GM19397 (cell line): ENCODE measurements around the gene ZNF574.

ENCODE experiments used
- ATAC-seq: cut with Tn5 transposase; IDR thresholded peaks from one replicate; pipeline ENCODE4 v1.9.1; 2021; ENCODE audit warnings: mild to moderate bottlenecking, moderate library complexity; ENCODE audit not compliant: unreplicated experiment

The ZNF574 gene

DNA sequence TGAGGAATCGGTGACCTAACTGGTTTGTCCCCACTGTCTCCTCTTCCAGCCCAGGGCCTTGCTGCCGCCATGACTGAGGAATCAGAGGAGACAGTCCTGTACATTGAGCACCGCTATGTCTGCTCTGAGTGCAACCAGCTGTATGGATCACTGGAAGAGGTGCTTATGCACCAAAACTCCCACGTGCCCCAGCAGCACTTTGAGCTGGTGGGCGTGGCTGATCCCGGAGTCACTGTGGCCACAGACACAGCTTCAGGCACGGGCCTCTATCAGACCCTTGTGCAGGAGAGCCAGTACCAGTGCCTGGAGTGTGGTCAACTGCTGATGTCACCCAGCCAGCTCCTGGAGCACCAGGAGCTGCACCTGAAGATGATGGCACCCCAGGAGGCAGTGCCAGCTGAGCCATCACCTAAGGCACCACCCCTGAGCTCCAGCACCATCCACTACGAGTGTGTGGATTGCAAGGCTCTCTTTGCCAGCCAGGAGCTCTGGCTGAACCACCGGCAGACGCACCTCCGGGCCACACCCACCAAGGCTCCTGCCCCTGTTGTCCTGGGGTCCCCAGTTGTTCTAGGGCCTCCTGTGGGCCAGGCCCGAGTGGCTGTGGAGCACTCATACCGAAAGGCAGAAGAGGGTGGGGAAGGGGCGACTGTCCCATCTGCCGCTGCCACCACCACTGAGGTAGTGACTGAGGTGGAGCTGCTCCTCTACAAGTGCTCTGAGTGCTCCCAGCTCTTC is 2.7 kb downstream of the ZNF574 start:
- ATAC-seq = no peak

DNA sequence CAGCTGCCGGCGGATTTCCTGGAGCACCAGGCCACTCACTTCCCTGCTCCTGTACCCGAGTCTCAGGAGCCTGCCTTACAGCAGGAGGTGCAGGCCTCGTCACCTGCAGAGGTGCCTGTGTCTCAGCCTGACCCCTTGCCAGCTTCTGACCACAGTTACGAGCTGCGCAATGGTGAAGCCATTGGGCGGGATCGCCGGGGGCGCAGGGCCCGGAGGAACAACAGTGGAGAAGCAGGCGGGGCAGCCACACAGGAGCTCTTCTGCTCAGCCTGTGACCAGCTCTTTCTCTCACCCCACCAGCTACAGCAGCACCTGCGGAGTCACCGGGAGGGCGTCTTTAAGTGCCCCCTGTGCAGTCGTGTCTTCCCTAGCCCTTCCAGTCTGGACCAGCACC is 3.3 kb downstream of the ZNF574 start:
- ATAC-seq = no peak

DNA sequence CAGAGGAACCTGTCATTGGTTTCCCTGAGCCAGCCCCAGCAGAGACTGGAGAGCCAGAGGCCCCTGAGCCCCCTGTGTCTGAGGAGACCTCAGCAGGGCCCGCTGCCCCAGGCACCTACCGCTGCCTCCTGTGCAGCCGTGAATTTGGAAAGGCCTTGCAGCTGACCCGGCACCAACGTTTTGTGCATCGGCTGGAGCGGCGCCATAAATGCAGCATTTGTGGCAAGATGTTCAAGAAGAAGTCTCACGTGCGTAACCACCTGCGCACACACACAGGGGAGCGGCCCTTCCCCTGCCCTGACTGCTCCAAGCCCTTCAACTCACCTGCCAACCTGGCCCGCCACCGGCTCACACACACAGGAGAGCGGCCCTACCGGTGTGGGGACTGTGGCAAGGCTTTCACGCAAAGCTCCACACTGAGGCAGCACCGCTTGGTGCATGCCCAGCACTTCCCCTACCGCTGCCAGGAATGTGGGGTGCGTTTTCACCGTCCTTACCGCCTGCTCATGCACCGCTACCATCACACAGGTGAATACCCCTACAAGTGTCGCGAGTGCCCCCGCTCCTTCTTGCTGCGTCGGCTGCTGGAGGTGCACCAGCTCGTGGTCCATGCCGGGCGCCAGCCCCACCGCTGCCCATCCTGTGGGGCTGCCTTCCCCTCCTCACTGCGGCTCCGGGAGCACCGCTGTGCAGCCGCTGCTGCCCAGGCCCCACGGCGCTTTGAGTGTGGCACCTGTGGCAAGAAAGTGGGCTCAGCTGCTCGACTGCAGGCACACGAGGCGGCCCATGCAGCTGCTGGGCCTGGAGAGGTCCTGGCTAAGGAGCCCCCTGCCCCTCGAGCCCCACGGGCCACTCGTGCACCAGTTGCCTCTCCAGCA is 4.2 kb downstream of the ZNF574 start:
- ATAC-seq = no peak

DNA sequence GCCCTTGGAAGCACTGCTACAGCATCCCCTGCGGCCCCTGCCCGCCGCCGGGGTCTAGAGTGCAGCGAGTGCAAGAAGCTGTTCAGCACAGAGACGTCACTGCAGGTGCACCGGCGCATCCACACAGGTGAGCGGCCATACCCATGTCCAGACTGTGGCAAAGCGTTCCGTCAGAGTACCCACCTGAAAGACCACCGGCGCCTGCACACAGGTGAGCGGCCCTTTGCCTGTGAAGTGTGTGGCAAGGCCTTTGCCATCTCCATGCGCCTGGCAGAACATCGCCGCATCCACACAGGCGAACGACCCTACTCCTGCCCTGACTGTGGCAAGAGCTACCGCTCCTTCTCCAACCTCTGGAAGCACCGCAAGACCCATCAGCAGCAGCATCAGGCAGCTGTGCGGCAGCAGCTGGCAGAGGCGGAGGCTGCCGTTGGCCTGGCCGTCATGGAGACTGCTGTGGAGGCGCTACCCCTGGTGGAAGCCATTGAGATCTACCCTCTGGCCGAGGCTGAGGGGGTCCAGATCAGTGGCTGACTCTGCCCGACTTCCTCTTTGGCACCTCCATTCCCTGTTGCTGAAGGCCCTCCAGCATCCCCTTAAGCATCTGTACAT is 4.9 kb downstream of the ZNF574 start:
- no peak for ATAC-seq

DNA sequence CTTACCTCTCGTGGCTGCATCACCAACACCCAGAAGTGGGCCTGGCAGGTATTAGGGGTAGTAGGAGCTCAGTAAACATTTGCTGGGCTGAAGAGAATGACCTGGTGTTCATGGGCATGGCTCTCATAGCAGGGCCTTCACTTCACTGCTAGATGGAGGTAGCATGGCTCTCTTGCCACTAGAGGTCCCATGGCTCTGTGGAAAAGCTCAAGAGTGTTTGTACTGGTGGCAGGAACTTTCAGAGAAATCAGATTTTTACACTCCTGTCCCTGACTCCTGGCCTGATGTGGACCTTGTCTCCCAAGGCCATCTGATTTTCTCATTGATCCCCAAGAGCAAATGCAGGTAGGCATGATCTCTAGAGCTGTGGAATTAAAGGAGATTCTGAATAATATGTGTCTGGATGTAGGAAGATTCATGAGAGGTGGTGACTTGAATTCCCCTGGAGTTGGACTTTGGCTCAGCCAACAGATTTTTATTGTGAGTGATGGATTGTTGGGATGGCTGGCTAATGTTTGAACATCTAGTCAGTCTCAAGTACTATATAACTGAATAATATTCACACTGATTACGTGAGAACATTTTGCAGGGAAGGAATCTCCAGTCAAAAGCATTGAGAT is 5.7 kb downstream of the ZNF574 start:
- ATAC-seq = no peak

DNA sequence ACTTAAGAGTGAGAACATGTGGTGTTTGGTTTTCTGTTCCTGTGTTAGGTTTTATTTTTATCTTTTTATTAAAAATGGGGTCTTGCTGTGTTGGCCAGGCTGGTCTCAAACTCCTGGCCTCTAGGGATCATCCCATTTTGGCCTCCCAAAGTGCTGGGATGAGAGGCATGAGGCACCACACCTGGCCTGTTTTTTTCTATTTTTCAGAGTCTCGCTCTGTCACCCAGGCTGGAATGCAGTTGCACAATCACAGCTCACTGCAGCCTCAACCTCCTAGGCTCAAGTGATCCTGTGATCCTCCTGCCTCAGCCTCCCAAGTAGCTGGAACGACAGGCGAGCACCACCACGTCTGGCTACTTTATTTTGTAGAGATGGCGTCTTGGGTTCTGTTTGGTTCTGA is 7.6 kb downstream of the ZNF574 start:
- no peak for ATAC-seq

DNA sequence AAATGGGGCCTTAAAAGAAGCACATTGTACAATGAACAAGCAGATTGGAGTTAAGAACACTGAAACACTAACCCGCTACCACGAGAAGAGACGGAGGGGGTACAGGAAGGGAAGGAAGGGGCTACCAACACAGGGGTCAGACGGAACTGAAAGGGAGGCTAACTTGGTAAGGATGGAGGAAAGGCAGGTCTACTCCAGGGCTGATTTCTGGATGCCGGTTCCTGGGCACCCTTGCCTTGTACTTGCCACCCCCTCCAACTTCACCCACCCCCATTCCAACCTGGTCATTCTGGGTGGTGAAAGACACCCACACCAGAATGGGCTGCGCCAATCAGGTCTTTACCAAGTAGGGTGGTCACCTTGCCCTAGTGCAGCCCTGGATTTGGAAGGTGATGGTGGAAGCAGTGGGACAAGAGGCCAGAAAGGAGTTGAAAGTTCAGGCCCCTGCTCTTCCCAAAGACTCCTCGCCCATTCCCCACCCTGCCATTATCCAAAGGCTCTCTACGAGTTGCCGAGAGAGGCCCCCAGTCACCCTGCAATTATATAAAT is 10.3 kb downstream of the ZNF574 start:
- no peak for ATAC-seq

DNA sequence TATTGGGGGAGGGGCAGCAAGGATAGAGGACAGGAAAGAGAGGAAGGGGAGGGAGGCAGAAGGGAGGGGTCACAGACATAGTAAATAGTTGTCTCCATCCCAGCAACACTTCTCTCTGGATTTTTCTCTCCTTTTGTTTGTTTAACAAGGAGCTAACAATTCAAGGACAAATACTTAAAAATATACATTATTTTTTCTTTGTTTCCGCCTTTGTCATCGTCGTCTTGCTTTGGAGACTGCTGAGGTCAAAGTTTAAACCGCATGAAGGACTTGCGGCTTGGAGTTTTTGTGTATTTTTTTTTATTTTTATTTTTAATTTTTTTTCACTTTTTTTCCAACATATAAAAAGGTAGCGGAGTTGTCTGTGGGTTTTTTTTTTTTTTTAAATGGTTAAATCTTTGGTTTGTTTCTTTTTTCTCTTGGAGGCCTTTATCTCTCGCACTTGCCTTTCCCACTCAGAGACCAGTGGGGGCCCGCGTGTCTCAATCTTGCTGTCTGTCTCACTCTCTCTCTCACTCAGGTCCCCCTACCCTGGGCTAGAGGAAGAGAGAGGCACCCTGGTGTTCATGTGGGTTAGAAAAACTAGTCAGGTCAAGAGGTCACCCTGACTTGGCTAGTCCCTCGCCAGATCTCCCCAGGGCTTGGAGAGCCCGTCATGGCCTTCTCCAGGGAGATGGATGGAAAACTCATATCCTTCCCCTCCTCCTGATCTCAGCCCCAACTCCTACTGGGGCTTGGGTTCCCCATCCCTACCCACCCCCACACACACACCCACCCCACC is 11.0 kb downstream of the ZNF574 start:
- ATAC-seq = no peak

DNA sequence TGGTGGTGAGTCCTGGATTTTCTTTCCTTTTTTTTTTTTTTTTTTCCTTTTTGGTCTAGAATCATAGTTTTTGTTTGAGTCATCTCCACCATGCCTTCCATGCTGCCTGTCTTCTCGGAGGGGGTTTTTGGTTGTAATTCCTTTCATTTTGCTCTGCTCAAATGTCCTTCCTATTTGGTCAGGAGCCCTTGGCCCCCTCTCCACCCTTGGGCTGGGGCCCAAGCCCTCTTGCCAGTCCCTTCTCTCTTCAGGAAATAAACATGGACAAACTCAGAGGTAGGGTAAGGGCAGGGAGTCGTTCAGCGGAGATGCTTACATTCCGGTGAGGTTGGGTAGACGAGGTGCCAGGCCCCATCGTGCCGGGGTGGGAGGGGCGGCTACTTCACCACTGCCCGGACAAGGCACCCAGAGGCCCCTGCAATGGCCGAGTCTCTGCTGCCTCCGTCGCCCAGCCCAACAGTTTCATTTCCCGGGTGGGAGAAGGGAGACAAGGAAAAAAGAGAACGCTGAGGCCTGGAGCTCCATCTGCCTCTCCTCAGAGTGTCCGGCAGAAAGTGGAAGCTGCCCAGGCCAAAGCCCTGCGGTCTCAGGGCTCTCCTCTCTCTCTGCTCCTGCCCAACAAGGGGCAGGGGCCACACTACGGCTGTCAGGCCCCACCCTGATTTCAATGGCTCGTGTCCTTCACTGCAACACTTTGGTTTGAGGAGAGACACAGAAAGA is 12.7 kb downstream of the ZNF574 start:
- ATAC-seq = no peak

DNA sequence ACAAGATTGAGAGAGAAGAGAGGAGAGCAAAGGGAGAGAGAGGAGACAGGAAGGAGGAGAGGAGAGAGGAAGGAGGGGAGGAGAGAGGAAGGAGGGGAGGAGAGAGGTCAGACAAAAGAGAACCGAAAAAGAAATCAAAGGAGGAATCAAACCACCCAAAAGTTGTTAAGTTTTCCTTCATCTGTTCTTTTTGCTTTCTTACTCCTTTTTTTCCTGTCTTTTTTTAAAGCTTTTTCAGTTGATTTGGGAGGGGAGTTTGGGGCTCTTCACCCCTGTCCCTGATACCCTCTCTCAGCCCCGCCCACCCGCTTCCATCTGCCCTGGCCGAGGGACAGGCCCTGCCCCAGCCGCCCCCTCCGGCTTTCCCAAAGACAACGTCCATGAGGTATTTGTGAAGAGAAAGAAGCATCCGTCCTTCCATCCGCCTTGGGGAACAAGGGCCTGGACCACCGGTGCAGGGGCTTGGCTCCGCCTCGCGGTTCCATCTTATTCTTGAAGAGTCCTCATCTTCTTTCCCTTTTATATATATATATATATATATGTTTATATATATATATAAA is 13.3 kb downstream of the ZNF574 start:
- no peak for ATAC-seq

DNA sequence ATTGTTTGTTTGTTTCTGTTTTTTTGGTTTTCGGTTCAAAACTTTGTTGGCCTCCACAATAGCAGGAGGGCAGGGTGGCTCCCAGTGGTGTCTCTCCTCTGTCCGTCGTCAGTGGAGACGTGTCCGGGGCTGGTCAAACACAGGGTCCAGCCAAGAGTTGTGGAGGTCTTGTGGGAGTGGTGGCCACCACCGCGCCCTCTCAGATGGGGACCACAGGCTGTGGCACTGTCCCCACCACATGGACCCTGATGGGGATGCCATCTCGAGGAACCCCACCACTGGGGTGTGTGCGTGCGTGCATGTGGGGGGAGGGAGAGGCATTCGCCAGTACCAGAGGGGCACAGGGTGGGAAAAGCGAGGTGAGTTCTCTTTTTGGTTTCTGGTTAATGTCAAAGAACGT is 13.8 kb downstream of the ZNF574 start:
- no peak for ATAC-seq

DNA sequence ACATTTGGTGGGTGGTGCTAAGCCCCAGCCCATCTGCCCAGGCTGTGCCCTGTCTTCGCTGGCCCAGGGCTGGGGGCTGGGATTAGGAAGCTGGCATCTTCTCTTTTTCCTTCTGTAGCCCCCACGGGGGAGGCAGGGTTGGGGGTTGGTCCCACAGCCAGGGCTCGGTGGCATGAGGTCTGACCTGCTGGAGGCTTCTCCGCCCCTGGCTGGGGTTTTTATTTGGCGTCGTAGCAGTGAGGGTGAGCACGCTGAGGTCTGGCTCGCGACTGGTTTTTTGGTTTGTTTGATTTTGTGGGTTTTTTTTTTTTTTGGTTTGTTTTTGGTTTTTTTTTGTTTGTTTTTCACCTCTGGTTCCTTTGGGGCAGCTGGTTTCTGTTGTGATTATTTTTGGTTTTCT is 14.7 kb downstream of the ZNF574 start:
- no peak for ATAC-seq

DNA sequence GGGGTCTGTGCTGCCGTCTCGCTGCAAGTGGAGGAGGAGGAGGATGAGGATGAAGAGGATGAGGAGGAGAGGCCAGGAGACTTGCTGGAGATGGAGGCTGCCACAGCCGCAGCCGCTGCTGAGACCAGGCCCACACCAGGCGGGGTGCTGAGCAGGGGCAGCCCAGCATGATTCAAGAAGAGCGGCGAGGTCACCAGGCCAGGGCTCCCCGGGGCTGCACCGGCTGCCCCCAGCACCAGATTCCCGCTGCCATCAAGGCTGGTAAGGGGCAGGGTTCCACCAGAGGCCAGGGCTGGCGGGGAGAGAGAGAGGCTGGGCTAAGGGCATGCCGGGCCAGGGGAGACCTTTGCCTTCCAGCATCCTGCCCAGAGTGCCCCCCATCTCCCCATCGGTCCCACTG is 15.3 kb downstream of the ZNF574 start:
- ATAC-seq = no peak

DNA sequence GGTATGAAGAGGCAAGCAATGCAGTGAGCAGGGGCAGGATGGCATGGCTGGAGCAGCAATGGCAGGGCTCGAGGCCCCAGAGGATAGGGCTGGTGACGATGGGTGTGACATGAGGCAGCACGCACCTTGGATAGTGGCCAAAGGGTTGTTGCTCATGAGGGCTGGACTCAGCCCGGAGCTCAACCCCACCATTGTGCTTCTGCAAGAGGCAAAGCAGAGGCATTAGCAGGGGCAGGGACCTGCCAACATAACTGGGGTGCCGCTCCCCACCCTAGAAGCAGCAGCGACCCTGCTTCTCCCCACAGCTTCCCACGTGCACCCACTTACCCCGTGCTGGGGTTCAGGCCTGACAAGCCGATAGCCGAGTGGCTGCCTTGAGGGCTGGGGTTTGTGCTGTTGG is 15.8 kb downstream of the ZNF574 start:
- ATAC-seq = no peak

DNA sequence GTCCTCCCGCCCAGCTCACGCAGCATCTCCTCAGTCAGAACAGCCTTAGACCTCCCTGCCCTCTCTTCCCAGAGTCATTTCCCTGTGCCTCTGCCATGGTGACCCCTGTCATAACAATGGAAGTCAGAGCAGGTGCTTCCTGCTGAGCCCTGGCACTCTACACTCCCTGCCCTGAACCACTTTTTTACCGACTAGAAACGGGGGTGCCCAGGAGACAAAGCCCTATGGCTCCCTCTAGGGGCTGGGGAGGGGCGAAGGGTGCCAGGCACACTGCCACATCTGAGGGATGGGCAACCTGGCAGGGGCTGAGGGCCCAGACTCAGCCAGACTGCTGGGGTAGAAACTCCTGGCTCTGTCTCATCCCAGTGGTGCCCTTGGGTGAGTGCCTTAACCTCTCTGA is 16.4 kb downstream of the ZNF574 start:
- no peak for ATAC-seq

DNA sequence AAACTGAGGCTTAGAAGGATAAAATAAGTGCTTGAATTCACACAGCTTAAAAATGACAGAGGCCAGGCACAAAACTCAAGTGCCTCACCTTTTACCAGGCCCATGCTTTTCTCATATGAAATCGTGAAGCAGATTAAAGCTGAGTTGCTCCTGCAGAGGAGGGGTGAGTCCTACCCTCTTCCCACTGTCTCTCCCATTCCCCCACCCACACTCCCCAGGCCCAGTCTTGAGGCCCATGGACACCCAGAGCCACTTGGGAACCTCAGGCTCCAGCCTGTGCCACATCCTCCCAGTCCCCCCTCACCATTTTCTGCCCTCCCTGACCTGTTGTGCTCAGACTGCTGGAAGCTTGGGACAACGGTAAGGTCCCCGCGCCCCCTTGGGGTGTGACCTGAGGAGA is 17.5 kb downstream of the ZNF574 start:
- ATAC-seq = no peak

DNA sequence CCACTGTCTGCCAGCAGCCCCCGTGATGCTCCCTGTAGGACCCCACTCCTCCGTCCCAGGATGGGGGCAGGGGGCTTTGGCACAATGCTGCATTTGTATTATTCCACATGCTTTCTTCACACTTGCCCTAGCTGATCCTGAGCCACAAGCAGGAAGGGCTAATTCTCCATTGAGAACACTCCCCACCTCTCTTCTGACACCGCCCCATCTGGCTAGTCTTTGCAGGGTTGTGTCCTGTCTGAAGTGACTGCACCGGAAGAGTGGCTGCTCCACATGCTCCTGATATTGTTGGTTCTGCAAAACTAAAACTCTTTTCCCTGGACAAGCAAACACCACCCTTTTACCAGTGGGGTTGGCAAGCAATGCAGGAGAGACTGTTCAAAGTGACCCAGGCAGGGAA is 18.0 kb downstream of the ZNF574 start:
- ATAC-seq = no peak

DNA sequence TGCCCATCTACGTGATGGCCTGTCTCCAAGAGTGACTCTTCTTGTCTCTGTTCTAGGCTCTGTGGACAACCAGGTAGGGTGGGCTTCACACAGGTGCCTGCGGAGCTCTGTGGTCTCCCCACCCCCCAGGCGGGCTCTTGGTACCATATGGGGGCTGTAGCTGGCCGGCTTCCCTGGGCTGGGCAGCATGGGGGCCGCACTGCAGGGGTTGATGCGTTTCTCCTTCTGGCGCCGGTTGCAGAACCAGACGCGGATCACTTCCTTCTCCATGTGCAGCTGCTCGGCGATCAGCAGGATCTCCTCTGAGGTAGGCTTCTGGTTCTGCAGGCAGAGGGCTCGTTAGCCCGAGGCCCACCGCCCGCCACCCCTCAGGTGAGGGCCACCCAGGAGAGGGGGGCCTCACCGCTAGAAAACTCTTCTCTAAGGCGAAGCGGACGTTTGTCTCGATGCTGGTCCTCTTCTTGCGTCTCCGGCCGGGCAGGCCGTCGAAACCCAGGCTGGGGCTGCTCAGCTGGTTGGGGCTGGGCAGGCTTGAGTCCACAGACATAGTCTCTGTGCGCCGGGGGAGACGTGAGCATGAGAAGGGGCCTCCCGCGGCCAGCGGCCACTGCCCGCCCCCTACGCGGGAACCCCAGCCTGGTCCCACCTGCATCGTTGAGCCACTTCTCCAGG is 19.3 kb downstream of the ZNF574 start:
- no peak for ATAC-seq

DNA sequence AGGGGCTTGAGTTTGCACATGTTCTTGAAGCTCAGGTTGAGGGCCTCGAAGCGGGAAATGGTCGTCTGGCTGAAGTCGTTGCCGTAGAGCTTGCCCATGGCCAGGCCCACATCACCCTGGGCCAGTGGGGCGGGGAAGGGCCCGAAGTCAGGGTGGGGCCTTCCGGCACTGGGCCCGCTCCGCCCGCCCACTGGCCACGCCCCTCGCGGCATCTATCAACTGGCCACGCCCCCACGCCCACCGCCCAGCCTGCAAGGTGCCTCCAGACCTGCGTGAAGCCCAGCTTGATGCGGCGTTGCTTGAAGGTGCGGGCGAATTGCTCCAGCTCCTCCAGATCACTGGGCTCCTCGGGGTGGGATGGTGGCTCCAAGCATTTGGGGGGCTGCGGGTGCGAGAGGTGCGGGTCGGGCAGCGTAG is 19.9 kb downstream of the ZNF574 start:
- no peak for ATAC-seq
